Lung (tissue), 12 donors: Measurements from ENCODE around the gene FGG. TPM values are rescaled to one million over a fixed set of nuclear protein-coding genes. Genes with fewer than 3 reads are reported as not detected.

Experiments used
- ATAC-seq: fragments of 200-7000 bp; cut with Tn5 transposase; one replicate; pipeline ENCODE4 v1.9.1; 2020; ENCODE audit warnings: moderate number of reproducible peaks; ENCODE audit not compliant: insufficient read depth, low FRiP score
- DNase-seq, 3 donors: peaks; one replicate each; pipeline ENCODE4 v3.0.0-alpha.2; 2013 to 2017
- H3K27ac ChIP-seq, 2 donors: one replicate each; pipeline ENCODE4 v1.5.1; 2013; ENCODE audit warnings: mild to moderate bottlenecking in 2 of 2, moderate library complexity in 2 of 2, control low read depth in 1 of 2, inconsistent platforms in 1 of 2, low read depth in 1 of 2, low read length in 1 of 2
- H3K27me3 ChIP-seq, 3 donors: one replicate each; pipeline ENCODE4 v1.5.1; 2013; ENCODE audit warnings: low read length in 2 of 3; ENCODE audit not compliant: control insufficient read depth in 3 of 3, insufficient read depth in 3 of 3
- H3K36me3 ChIP-seq, 4 donors: one replicate each; pipeline ENCODE4 v1.5.1; 2013; ENCODE audit warnings: low read length in 4 of 4, mild to moderate bottlenecking in 1 of 4, moderate library complexity in 1 of 4; ENCODE audit not compliant: control insufficient read depth in 4 of 4, insufficient read depth in 4 of 4
- H3K4me1 ChIP-seq, 5 donors: one replicate each; pipeline ENCODE4 v1.5.1; 2013; ENCODE audit warnings: low read length in 5 of 5, mild to moderate bottlenecking in 2 of 5, moderate library complexity in 1 of 5; ENCODE audit not compliant: control insufficient read depth in 5 of 5, insufficient read depth in 5 of 5
- H3K4me3 ChIP-seq: one replicate; pipeline ENCODE4 v1.5.1; 2013; ENCODE audit warnings: mild to moderate bottlenecking, control low read depth, moderate library complexity
- H3K9ac ChIP-seq, 2 donors: one replicate each; pipeline ENCODE4 v1.5.1; 2013; ENCODE audit warnings: low read length in 2 of 2, control low read depth in 1 of 2; ENCODE audit not compliant: insufficient read depth in 1 of 2
- H3K9me3 ChIP-seq, 4 donors: one replicate each; pipeline ENCODE4 v1.5.1; 2013; ENCODE audit warnings: low read length in 3 of 4, mild to moderate bottlenecking in 1 of 4, moderate library complexity in 1 of 4; ENCODE audit not compliant: control insufficient read depth in 4 of 4, insufficient read depth in 3 of 4
- WGBS, 2 donors: extraction: QIAGEN DNeasy Blood & Tissue Kit; methylation state at CpG; one replicate each; pipeline ENCODE4 v1.1.7; 2013; 5-methylcytosine and 5-hydroxymethylcytosine counted together
- polyA plus RNA-seq, 2 donors: library from polyadenylated mRNA; stranded (reverse); fragments of 200-250 nt; gene quantifications; one replicate each; pipeline ENCODE4 v1.2.1, GENCODE V29; 2013
- total RNA-seq, 2 donors: library from RNA; depleted of rRNA in 1 of 2; stranded (reverse); fragments of >200 nt in 1 of 2; gene quantifications; one replicate each; pipeline ENCODE4 v1.2.1, GENCODE V29; 2014 to 2021
- TF ChIP-seq, protein P1 (sequence below): IDR thresholded peaks from 2 replicates; pipeline ENCODE4 v1.5.1; 2012; ENCODE audit warnings: mild to moderate bottlenecking; ENCODE audit errors: control extremely low read depth, extremely low read depth
- donor health status: control.
- donor health status: control.
- donor health status: Bipolar disorder and iron deficiency.
- donor health status: healthy.
- donor health status: DM: yes; HTN: yes; CAD: no.

Gene FGG
- total and polyA plus RNA-seq, 4 donors: 0.91 to 172 (median 33.0) TPM

DNA sequence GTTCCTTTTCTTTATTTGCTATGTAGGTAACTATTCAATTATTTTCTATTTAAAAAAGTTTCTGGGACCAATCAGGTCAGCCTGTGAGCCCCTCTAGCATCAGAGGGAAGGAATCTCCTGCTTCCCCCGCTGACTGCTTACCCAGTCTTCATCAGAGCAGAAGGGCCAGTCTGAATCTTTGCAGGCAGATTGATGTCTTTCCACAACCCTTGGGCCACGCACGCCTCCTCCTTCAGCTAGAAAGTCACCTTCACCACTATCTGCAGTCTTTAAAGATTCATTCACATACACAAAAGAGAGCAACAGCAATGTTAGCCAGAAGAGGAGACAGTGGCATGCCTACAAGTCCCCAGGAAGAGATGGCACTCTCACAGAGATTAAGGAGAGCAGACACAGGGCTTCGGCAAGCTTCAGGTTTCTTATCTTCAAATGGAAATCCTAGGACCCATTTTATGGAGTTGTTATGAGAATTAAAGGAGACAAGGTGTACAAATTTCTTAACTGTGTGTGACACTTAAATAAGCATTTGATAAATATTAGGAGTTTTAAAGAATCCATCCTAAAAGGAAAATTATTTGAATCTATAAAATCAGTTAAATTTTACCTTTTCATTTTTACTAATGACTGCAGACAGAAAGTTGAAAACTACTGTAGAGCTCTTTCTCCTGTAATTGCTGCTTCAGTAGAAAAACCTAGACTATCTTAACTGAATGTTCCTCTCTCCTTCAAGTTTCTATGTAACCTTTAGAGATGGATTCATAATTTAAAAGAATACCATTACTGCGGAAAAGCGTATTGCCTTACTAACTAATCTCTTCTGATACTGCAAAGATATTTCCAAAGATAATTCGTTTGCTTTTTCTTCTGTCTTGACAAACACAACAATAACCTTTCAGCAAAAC lies 22.9 kb downstream of the FGG start:
- H3K9ac ChIP-seq: no peak overlapping the region
- H3K4me3 ChIP-seq: no peak overlapping the region
- ATAC-seq: no peak
- 74 to 82% methylated on average over 7 of the region's 7 CpGs for WGBS, 2 donors
- peaks cover 0 to 4% (median 0%) of the 10 kb centered on the region in 3 donors for H3K27me3 ChIP-seq
- H3K4me1 ChIP-seq: no peaks in the 10 kb centered on the region
- TF ChIP-seq, protein P1, sequence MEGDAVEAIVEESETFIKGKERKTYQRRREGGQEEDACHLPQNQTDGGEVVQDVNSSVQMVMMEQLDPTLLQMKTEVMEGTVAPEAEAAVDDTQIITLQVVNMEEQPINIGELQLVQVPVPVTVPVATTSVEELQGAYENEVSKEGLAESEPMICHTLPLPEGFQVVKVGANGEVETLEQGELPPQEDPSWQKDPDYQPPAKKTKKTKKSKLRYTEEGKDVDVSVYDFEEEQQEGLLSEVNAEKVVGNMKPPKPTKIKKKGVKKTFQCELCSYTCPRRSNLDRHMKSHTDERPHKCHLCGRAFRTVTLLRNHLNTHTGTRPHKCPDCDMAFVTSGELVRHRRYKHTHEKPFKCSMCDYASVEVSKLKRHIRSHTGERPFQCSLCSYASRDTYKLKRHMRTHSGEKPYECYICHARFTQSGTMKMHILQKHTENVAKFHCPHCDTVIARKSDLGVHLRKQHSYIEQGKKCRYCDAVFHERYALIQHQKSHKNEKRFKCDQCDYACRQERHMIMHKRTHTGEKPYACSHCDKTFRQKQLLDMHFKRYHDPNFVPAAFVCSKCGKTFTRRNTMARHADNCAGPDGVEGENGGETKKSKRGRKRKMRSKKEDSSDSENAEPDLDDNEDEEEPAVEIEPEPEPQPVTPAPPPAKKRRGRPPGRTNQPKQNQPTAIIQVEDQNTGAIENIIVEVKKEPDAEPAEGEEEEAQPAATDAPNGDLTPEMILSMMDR: no peak
- DNase-seq: no peak
- no peaks in the 10 kb centered on the region for H3K36me3 ChIP-seq
- no peak overlapping the region for H3K27ac ChIP-seq
- H3K9me3 ChIP-seq: no peaks in the 10 kb centered on the region

- WGBS, 2 donors: 88 to 91% methylated on average over 2 of the region's 2 CpGs
- Histone ChIP-seq H3K27ac (no peak overlapping the region), H3K9me3 (no peaks in the 10 kb centered on the region), H3K9ac (no peak overlapping the region), H3K36me3 (no peaks in the 10 kb centered on the region), H3K27me3 (peaks cover 0 to 4% (median 0%) of the 10 kb centered on the region in 3 donors), H3K4me3 (no peak overlapping the region), H3K4me1 (no peaks in the 10 kb centered on the region)
- TF ChIP-seq, protein P1: no peak
- ATAC-seq (no peak), DNase-seq (no peak)
Measured at GRCh38 chr4:154588198-154588597, 24.3 kb downstream of the FGG start.

GRCh38 chr4:154586296-154587033 lies 26.0 kb downstream of the FGG start:
- Histone ChIP-seq H3K4me1 (no peaks in the 10 kb centered on the region), H3K27ac (no peak overlapping the region), H3K36me3 (no peaks in the 10 kb centered on the region), H3K27me3 (peaks cover 0 to 4% (median 0%) of the 10 kb centered on the region in 3 donors), H3K9ac (no peak overlapping the region), H3K4me3 (no peak overlapping the region), H3K9me3 (no peaks in the 10 kb centered on the region)
- DNase-seq: no peak
- TF ChIP-seq, protein P1: no peak
- WGBS, 2 donors: 92 to 96% methylated on average over 13 of the region's 13 CpGs
- no peak for ATAC-seq
